Stimulated activated CD4-positive, alpha-beta T cell treated with anti-CD3 and anti-CD28 coated beads, Interleukin-1b, Interleukin-23, amount 100 ng/mL, for 4 hours (primary cell): Measurements from ENCODE around the gene ZNF697.
"Not testable (repeated sequence)": the region's sequence is repeated elsewhere in the genome, so short reads cannot be mapped to it uniquely, and the experiment has no call there.

ENCODE experiments used
- DNase-seq, 2 donors: peaks; one replicate each; pipeline ENCODE4 v3.0.0-alpha.2; 2020; ENCODE audit warnings: low read depth in 2 of 2

Gene ZNF697

DNA sequence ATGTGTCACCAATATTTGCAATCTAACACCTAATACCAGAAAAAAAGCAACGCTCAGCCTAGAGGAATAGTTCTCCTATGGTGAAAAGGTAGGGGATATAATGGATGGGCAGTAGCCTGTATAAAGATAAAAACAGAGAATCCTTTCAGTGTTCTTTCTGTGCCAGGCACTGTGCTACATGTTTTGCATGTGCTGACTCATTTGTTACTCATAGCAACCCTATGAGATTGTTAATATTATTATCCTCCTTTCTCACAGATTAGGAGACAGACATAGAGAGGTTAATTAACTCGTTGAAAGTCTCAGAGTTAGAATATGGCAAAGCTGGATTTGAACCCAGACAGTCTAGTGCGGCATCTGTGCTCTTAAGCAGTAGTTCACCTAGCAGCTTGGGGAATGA is 45.3 kb downstream of the ZNF697 start:
- DNase-seq, result not testable (repeated sequence)

DNA sequence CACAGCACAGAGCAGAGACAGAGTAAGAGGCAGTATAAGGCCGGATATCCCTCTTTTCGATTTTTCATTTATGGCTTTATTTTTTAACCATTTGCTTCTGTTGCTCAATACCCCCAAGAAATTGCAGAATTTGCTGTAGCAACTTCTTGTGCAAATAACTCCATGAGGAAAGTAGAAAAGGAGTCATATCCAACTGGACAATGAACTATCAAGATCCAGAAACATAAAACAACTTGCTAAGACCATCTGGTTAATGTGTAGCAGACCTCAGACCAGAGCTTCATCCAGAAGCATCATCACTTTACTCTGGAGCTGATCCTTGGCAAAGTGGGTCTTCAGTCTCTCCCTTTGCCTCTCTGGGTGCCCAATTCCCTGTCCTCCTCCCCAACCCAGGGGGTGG is 45.9 kb downstream of the ZNF697 start:
- DNase-seq, result no peak

DNA sequence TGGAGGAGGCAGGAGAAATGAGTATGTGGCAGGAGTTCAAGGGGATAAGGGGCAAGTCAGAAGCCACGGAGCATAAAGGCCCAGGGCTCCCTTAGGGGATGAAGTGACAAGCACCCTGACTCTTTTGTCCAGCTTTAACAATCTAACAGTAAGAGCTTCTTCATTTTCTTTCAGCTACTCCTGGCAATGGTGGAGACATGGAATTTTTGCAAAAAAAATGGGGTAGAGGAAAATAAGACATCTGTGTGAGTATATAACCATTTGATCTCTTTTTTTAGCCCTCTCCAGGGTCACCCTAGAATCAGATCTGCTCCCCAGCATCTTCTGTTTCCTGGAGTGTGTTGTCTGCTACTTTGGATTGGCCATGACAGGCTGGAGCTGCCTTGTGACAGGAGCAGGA is 47.1 kb downstream of the ZNF697 start:
- no peak for DNase-seq

DNA sequence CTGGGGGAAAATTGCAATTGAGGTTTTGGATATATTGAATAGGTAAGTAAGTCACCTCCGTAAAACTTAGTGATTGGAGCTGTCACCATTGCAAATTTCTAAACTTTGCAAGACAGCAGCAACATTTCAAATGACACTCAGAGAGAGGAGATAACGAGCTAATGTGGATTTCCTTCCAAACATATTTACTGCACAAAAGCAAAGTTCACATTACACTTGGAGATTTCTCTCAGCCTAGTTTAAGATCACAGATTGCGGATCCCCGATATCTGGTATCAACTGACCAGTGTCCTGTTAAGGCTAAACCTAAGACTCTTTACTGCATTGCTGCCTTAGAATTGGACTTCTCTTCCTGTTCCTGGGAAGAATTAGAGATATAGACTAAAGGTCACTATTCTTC is 47.5 kb downstream of the ZNF697 start:
- DNase-seq, result no peak

DNA sequence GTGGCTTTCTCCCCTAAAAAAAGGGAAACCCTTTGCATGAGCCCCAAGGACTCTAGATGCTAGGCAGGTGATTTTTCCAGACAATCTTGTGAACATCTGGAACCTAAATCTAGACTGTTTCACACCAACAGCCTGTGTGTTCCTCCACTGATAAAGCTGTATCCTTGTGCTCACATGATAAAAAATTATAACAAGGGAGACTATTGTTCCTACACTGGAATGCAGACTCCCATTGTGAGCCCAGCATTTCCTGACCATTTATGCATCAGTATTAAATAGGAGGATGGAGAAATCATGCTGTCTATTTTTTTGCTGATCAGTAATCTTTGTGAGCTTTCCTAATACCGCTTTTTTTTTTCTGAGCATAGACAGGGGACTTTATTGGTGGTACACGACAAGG is 52.5 kb downstream of the ZNF697 start:
- DNase-seq, result no peak

DNA sequence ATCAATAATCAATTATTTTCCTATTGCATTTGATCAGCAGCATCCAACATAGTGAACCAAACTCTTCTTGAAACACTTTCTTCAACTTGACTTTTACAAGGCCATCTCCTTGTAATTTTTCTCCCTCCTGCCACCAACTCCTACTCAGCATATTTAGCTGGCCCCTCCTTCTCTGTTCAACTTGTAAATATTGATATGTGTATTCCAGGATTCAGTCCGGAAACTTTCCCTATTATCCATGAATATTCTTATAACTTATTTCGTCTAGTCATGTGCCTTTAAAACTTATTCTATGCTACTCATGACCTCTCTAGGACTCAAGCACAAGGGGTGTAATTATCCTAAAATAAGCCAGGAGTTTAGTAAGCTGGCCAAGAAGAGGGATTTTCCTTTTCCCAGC is 52.9 kb downstream of the ZNF697 start:
- DNase-seq, result no peak

DNA sequence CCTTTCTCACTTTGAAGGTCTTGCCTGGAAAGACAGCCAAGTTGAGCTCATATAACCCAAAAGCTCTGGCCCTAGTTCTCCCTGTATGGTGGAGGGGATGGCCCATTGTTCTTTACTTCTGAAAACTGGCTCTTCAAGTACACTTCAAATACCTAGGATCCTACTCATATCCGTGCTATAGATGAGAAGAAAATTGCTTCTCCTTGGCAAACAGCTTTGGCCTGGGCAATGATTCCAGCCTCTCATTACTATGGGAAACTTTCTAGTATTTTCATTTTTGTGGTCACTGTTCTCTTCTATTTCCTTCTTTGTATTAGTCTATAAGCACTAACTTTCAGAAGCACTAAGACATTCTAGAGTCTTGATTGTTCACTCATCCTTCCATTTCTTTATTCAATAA is 53.7 kb downstream of the ZNF697 start:
- DNase-seq, result no peak

DNA sequence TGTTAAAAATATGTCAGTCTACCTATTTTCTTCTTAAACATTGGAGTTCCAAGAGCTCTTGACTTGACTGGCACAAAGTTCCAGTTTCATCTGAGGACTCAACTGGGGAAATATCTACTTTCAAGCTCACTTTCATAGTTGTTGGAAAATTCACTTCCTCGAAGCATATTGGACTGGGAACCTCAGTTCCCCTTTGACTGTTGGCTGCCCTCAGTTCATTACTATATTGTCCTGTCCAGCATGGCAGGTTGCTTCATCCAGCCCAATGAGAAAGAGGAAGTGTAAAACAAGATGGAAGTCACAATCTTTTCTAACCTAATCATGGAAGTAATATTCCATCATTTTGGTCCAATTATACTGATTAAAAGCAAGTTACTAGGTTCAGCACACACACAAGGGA is 54.3 kb downstream of the ZNF697 start:
- DNase-seq, result no peak

DNA sequence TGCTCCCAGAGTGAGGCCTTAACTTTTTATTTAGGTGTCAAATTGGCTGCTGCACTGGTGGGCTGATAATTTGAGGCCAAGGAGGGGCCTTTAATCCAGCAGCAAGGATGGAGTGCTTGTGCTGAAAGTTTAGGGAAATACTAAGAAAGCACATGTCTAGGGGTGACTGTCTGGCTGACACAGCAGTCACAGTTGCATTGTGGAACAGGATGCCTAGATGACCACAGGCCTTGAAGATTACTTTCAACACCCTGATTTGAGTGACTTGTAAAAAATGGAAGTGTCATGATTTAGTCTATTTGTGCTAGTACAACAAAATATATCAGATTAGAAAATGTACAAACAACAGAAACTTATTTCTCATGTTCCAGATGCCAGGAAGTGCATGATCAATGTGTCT is 57.7 kb downstream of the ZNF697 start:
- DNase-seq, result no peak

DNA sequence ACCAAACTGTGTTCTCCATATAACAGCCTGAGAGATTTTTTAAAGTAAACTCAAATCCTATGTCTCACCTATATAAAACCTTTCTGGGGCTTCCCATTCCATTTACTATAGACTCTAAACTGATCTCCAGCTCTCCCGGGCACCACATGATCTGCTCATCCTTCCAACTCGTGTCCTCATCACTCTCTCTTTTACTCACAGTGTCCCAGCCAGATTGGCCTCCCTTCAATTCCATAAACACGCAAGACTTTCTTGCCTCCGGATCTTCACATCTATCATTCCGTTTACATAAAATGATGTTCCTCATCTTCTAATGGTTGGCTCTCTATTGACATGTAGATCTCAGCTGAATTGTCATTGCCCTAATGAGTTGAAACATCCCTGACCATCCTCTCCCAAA is 59.4 kb downstream of the ZNF697 start:
- no peak for DNase-seq

DNA sequence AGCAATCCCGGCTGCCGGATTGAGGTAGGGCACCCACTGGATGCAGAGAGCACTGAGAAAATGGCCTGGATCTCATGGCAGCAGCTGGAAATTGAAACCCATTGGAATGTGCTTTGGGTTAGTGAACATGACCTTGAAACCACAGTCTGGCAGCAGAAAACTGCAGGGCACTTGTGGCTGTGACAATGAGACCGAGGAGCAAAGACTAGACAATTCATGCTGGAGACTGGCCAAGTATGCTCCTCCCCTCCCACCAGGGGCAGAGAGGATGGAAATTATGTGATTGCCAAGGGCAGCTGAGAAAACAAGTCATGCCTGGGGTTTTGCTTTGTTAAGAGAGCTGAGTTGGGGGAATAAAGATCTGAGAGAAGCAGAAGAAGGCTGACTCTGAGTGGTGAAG is 60.7 kb downstream of the ZNF697 start:
- DNase-seq, result no peak

DNA sequence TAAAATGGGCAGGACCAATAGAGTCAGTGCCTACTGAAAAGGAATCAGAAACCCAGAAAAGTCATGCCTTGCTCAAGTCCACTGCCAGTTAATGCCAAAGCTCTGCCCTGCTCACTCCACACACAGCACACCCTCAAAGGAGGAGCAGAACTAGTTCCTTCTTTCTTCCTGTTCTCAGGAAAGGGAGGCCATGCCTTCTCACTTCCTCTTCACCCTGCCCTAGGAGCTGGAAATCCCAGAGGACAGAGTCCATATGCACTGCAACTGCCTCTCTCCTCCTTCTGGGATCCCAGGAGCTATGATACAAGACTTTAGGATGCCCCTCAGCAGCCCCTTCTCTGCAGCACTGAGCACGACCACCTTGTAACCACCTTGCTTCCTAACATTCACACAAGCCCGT is 62.3 kb downstream of the ZNF697 start:
- not testable (repeated sequence) for DNase-seq

DNA sequence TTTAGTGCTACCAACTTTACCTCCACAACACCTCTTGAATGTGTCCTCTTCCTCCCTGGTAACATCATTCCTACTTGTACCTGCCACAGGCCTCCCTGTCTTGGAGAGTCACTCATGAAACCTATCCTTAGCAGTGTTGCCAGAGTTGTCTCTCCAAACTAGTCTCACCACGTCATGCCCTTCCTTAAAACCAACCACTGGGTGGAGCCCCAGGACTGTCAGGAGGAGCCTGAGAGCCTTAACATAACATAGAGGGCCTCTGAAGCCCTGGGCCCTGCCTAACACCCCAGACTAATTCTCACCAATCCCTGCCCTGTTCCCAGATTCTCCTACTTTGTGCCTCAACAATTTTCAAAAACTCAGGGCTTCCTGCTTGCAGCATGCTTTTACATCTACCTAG is 65.3 kb downstream of the ZNF697 start:
- no peak for DNase-seq

DNA sequence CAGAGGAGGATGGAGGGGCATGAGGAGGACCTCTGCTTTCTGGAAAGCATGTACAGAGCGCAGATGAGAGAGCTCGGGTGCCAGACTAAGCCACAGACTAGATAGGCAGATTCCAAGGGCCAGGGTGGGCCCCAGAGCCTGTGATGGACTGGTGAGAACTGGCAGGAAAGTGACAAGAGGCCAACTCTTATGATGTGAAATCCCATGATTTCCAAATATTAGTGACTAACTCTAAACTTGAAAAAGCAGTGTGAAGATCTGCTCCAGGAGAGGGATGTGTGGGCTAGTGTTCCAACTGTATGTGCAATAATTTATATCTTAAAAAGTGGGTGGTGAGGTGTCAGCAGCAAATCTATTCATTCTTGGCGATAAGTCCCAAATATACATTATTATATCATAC is 67.0 kb downstream of the ZNF697 start:
- not testable (repeated sequence) for DNase-seq

DNA sequence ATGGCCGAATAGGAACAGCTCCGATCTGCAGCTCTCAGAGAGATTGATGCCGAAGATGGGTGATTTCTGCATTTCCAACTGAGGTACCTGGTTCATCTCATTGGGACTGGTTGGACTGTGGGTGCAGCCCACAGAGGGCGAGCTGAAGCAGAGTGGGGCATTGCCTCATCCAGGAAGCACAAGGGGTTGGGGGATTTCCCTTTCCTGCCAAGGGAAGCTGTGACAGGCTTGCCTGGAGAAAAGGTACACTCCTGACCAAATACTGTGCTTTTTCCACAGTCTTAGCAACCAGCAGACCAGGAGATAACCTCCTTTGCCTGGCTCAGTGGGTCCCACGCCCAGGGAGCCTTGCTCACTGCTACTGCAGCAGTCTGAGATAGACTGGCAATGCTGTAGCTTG is 74.2 kb downstream of the ZNF697 start:
- DNase-seq, result no peak

DNA sequence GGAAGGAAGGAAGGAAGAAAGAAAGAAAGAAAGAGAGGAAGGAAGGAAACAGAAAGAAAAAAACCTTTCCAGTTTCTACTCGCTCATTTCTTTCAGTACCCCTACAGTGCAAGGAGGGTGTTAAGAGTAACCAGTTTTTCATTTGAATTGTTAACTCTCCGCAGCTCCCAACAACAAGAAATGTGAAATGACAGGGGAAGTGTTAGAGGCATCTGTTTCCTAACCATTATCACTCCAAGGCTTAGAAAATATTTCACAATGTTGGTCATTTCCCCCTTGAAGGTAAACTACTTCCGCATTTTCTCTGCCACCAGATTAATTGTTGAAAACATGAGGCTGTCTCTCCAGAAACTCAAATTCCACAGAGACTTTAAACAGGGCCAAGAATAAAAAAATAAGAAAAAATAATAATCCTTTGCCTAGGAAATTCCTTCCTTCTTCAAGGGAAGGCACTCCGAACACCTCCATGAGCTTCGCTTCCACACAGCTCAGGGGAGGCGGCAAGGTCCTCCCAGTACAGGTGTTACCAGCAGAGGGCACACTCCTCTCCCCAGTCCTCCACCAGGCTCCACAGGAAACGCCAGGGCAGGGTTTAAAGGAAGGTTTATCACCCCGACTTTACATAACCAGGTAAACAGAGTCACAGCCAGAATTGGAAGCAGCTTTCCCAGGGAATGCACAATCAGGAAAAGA is 78.0 kb downstream of the ZNF697 start:
- not testable (repeated sequence) for DNase-seq
